ENCODE data around the gene NEURL3.

DNA sequence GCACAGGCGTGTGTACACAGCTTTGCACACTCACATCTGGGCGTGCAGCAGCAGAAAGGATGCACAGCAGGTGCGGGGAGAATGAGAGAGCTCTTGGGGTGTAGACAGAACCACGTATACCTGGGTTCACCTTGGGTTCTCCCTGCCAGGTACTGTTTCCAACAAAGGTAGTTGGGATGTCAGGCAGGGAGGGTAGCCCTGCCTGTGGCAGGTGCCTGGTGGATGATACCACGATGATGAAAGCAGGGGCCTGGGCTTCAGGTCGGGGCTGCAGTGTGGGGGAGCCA lies 24.9 kb upstream of the NEURL3 start:
- no peak for TF ChIP-seq POLR2A (IDR thresholded peaks at IDR 0.05; ENCODE audit: low read depth, low read length)
- no peak for TF ChIP-seq POLR2AphosphoS5 (IDR thresholded peaks at IDR 0.05; ENCODE audit: low read depth, low read length)
- no peak for TF ChIP-seq PAX5 (IDR thresholded peaks at IDR 0.05; ENCODE audit: insufficient read depth, low read length, severe bottlenecking)
- no peak for TF ChIP-seq TAF1 (IDR thresholded peaks at IDR 0.05; ENCODE audit: low read depth, low read length)
- TF ChIP-seq SPI1 (IDR thresholded peaks at IDR 0.05; ENCODE audit: low read depth, low read length), result no peak
- TF ChIP-seq POU2F2 (IDR thresholded peaks at IDR 0.05; ENCODE audit: low read depth, low read length), result no peak

Measured in GM12891 (cell line).